IPS-15b (cell line): ENCODE measurements around the gene PBXIP1.
"Not testable (repeated sequence)": the region's sequence is repeated elsewhere in the genome, so short reads cannot be mapped to it uniquely, and the experiment has no call there.

Experiments used
- H3K27me3 ChIP-seq: one replicate; pipeline ENCODE4 v1.6.1; 2013; ENCODE audit warnings: low read length; ENCODE audit not compliant: control insufficient read depth, insufficient read depth
- H3K36me3 ChIP-seq: one replicate; pipeline ENCODE4 v1.6.1; 2013; ENCODE audit warnings: low read length; ENCODE audit not compliant: control insufficient read depth, insufficient read depth
- H3K4me1 ChIP-seq: one replicate; pipeline ENCODE4 v1.6.1; 2013; ENCODE audit warnings: mild to moderate bottlenecking, low read length; ENCODE audit not compliant: control insufficient read depth, insufficient read depth
- H3K4me3 ChIP-seq: one replicate; pipeline ENCODE4 v1.5.1; 2013; ENCODE audit warnings: low read depth, low read length
- H3K9ac ChIP-seq: one replicate; pipeline ENCODE4 v1.6.1; 2013; ENCODE audit warnings: low read depth, mild to moderate bottlenecking, low read length
- H3K9me3 ChIP-seq: one replicate; pipeline ENCODE4 v1.6.1; 2013; ENCODE audit warnings: mild to moderate bottlenecking, low read length; ENCODE audit not compliant: control insufficient read depth, insufficient read depth

Gene PBXIP1

DNA sequence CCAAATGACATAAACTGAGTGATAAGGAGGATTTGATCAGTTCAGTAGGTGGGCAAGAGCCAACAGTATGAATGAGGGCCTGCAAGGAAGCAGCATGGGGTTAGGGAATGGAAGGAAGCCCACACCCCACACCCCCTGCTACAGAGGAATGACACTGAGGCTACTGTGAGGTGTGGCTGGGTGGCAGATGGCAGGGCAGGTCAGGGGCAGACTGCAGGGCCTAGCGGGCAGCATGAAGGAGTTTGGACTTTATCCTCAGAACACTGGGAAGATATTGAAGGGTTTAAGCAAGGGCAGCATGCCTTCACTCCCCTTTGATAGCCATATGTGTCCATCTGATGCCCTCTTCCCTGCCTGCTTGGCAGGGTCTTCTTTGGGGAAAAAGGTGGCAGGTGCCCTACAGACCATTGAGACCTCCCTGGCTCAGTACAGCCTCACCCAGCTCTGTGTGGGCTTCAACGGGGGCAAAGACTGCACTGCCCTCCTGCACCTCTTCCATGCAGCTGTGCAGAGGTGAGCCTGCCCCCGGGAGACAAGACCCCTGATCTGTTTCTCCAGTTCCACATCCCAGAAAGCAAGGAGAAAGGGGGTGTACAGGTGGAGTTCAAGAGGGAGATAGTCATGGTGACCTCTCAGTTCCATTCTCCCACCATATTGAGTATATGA, 33.4 kb upstream of the PBXIP1 start:
- no peaks in the 10 kb centered on the region for H3K27me3 ChIP-seq

DNA sequence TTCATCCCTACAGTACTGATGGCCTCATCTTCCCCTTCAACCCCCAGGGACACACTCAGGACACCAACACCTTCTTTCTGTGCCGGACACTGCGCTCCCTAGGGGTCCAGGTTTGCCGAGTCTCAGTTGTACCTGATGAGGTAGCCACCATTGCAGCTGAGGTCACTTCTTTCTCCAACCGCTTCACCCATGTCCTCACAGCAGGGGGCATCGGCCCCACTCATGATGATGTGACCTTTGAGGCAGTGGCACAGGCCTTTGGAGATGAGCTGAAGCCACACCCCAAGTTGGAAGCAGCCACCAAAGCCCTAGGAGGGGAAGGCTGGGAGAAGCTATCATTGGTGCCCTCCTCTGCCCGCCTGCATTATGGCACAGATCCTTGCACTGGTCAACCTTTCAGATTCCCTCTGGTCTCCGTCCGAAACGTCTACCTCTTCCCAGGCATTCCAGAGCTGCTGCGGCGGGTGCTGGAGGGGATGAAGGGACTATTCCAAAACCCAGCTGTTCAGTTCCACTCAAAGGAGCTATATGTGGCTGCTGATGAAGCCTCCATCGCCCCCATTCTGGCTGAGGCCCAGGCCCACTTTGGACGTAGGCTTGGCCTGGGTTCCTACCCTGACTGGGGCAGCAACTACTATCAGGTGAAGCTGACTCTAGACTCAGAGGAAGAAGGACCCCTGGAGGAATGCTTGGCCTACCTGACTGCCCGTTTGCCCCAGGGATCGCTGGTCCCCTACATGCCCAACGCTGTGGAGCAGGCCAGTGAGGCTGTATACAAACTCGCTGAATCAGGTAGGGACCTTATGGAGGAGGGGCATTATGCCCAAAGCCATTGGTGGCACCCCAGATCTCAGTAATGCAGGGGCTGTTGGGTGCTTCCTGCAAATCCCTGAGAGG, 32.4 kb upstream of the PBXIP1 start:
- Histone ChIP-seq H3K4me3 (no peak overlapping the region), H3K4me1 (peaks cover 3% of the 10 kb centered on the region), H3K9ac (no peak overlapping the region), H3K27me3 (no peaks in the 10 kb centered on the region), H3K9me3 (no peaks in the 10 kb centered on the region), H3K36me3 (peaks cover 41% of the 10 kb centered on the region)

More for the DNA sequence above, 33.4 kb upstream of the PBXIP1 start:
- Histone ChIP-seq H3K4me1 (peaks cover 3% of the 10 kb centered on the region), H3K36me3 (peaks cover 41% of the 10 kb centered on the region), H3K9me3 (no peaks in the 10 kb centered on the region), H3K4me3 (no peak overlapping the region), H3K9ac (no peak overlapping the region)

DNA sequence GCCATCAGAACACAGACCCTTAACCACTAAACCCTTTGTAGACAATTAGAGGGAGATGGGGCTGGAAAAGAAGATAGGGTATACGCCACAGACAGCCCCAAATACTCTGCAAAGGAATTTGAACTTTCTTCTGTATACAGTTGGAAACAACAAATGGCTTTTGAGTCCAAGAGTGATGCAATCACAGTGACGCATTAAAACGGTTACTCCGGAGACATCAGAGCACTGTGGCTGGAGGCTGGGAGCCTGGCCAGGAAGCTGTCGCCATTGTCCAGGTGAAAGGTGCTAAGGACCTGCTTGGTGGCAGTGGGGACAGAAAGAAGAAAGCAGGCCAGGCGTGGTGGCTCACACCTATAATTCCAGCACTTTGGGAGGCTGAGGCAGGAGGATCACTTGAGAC, 31.4 kb upstream of the PBXIP1 start:
- Histone ChIP-seq H3K36me3 (peaks cover 41% of the 10 kb centered on the region), H3K4me1 (peaks cover 3% of the 10 kb centered on the region)

DNA sequence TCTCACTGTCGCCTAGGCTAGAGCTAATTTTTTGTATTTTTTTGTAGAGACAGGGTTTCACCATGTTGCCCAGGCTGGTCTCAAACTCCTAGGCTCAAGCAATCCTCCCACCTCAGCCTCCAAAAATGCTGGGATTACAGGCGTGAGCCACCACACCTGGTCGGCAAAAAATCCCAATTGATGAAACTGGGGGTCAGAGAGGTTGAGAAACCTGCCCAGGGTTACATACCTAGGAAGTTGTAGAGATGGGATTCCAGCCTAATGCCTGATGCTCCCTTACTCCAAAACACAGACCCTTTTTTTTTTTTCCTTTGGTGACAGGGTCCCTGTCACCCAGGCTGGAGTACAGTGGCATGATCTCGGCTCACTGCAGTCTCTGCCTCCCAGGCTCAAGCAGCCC, 30.8 kb upstream of the PBXIP1 start:
- H3K36me3 ChIP-seq: peaks cover 41% of the 10 kb centered on the region
- not testable (repeated sequence) for H3K9me3 ChIP-seq, H3K4me3 ChIP-seq, H3K9ac ChIP-seq, H3K4me1 ChIP-seq, H3K27me3 ChIP-seq

More for the DNA sequence above, 31.4 kb upstream of the PBXIP1 start:
- Histone ChIP-seq H3K4me3 (no peak overlapping the region), H3K9ac (no peak overlapping the region), H3K27me3 (no peaks in the 10 kb centered on the region), H3K9me3 (no peaks in the 10 kb centered on the region)

DNA sequence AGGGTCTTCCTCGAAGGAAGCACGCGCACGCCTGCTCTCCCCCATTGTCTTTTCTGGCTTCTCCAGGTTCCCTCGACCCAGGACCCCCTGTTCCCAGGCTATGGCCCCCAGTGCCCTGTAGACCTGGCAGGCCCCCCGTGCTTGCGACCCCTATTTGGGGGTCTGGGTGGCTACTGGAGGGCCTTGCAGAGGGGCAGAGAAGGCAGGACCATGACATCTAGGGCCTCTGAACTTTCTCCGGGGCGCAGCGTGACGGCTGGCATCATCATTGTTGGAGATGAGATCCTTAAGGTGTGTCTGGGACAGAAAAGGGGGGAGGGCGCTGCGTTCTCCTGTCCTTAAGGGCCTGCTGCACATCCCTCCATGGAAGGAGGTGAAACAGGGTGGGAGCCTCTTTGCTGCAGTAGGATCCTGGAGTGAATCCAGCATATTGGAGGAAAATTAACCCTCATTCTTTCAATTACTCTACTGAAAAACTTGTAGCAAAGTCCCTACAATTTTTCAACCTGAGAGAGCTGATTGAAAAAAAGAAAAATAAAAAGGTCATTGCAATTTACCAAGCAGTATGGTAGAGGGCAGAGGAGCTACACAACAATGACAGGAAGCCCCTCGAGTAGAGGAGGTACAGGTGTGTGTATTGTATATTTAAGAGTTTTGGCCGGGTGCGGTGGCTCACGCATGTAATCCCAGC, 28.0 kb upstream of the PBXIP1 start:
- no peaks in the 10 kb centered on the region for H3K27me3 ChIP-seq
- peak overlapping the region; percentile 91 for H3K9ac ChIP-seq
- peak overlapping the region; percentile 93 for H3K4me3 ChIP-seq
- H3K9me3 ChIP-seq: no peaks in the 10 kb centered on the region
- peaks cover 3% of the 10 kb centered on the region for H3K4me1 ChIP-seq
- H3K36me3 ChIP-seq: peaks cover 31% of the 10 kb centered on the region

DNA sequence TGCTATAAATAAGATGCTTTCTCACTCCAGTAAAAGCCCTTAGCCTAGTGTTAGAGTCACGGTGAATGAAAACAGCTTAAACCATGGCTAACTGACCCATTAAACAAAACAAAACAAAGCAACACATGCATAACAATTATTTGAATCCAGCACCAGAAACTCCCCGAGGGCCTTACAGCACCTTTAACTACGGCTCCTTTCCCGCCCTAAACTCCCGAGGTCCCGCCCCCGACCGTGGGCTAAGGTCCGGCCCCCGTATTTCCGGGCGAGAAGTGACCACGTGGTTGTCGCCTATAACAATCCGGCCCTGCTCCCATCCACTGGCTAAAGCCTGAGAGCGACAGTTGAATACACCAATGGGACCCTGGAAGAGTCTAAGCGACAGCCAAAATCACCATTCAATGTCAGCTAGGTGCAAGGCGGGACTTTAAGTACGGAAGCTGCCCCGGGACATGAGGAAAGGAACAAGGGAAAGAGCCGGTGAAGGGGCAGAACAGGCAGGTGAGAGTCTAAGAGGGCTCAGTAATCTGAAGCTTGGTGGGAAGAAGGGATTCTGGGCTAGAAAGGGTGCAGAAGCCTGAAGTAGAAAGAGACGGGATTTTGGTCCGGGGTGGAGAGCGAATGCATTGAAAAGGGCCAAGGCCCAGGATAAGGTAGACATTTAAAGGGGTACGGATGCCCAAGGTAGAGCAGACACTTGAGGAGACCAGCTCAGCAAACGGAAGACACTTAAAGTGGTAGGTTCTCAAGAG, 27.2 kb upstream of the PBXIP1 start, which contains the start of gene FLAD1:
TSS of gene FLAD1 (plus strand) at position 448 of the 752 bp plus-strand sequence. CDS start 351 bp downstream, outside the sequence.
- H3K36me3 ChIP-seq: peaks cover 25% of the 10 kb centered on the region

DNA sequence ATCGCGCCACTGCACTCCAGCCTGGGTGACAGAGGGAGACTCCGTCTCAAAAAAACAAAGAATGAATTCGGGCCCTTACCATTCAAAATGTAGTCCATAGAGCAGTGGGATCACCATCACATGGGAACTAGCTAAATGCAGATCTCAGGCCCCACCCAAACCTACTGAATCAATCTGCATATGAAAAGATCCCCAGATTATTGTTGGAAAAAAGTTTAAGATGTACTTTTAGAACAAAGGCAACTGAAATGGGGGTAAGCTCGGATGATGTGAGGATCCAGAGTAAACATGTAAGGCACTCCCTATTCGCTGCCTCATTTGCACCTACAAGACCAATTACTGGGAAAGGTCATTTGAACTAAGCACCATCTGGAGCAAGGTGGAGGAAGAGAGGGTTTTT, 26.4 kb upstream of the PBXIP1 start:
- Histone ChIP-seq H3K36me3 (peaks cover 21% of the 10 kb centered on the region), H3K27me3 (no peaks in the 10 kb centered on the region), H3K4me1 (peaks cover 3% of the 10 kb centered on the region)

More for the DNA sequence above, 27.2 kb upstream of the PBXIP1 start, which contains the start of gene FLAD1:
- Histone ChIP-seq H3K9me3 (no peaks in the 10 kb centered on the region), H3K9ac (peak within 1 kb of the TSS; percentile 91), H3K4me3 (peak within 1 kb of the TSS; percentile 93), H3K4me1 (peaks cover 3% of the 10 kb centered on the region), H3K27me3 (no peaks in the 10 kb centered on the region)

DNA sequence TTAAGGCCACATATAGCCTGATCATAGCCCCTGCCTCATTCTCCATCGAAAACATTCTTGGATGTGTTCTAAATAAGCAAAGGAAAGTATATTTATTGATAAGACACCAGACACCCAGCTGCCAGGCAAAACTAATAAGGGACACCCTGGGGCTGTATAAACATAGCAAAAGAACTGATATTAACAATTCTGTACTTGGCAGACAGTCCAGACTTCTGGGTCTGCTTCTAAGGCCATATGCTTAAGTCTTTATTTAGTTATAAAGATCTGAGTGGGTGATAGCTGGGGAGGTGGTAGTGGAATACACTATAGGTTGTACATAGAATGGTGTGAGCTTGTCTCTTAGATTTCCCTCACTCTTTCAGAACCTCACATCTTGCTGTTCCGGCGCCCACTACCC, 22.5 kb upstream of the PBXIP1 start:
- Histone ChIP-seq H3K4me1 (peaks cover 9% of the 10 kb centered on the region), H3K36me3 (peaks cover 15% of the 10 kb centered on the region), H3K4me3 (no peak overlapping the region), H3K9me3 (no peaks in the 10 kb centered on the region), H3K27me3 (no peaks in the 10 kb centered on the region), H3K9ac (no peak overlapping the region)

More for the DNA sequence above, 26.4 kb upstream of the PBXIP1 start:
- Histone ChIP-seq H3K9ac (peak overlapping the region; percentile 58), H3K4me3 (peak overlapping the region; percentile 57), H3K9me3 (no peaks in the 10 kb centered on the region)

DNA sequence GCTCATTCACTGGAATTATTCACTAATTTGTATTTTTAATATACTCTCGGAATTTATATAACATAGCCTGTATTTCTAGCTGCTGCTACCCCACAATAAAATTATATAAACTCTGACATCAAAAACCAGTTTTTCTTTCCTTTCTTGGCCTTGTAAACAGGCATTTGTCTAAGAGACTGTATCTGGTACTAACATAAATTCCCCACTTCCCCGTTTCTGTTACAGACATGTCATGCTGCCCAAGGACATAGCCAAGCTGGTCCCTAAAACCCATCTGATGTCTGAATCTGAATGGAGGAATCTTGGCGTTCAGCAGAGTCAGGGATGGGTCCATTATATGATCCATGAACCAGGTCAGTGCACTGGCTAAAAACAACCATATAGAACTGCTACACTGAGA, 21.9 kb upstream of the PBXIP1 start:
- not testable (repeated sequence) for H3K9me3 ChIP-seq, H3K27me3 ChIP-seq, H3K9ac ChIP-seq, H3K4me1 ChIP-seq, H3K4me3 ChIP-seq
- H3K36me3 ChIP-seq: peaks cover 15% of the 10 kb centered on the region

DNA sequence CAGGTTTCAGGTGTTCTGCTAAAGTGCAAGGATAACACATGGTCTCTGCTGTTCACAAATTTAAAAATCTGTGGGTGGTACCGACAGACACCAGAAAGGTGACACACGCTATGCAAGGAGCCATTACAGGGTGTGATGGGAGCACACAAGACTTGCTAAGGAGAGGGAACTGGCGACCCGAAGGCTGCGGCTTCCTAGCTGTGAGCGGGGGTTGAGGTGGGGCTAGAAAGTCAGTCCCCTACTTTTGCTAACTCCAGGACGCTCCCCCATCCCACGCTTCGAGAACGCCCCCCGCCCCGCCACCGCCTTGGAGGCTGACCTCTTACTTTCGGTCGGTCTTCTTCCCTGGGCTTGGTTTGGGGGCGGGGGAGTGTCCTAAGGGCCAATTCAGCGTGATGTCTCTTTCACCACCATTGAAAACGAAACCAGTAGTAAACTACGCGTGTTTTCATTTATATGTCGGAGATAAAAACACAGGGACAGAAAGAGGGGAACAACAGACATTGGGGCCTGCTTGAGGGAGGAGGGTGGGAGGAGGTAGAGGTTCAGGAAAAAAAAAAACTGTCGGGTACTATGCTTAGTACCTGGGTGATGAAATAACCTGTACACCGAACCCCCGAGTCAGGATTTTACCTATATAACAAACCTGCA, 19.6 kb upstream of the PBXIP1 start:
- Histone ChIP-seq H3K27me3 (no peaks in the 10 kb centered on the region), H3K36me3 (peaks cover 11% of the 10 kb centered on the region), H3K9ac (peak overlapping the region; percentile 78), H3K4me3 (peak overlapping the region; percentile 78), H3K9me3 (no peaks in the 10 kb centered on the region), H3K4me1 (peaks cover 13% of the 10 kb centered on the region)
